AG09319 (cell line): ENCODE data around the gene ALG3.
"Not testable (repeated sequence)": the region's sequence is repeated elsewhere in the genome, so short reads cannot be mapped to it uniquely, and the experiment has no call there.

ENCODE experiments used
- DNase-seq: peaks from one replicate; pipeline ENCODE4 v3.0.0-alpha.2; 2010; ENCODE audit warnings: low read depth; ENCODE audit errors: extremely low read depth
- CTCF ChIP-seq: IDR thresholded peaks from 2 replicates; pipeline ENCODE4 v1.5.1; 2011; ENCODE audit warnings: low read depth, mild to moderate bottlenecking, inconsistent platforms, low read length, moderate library complexity

ALG3 gene

GRCh38 chr3:184272269-184272668, 23.5 kb upstream of the ALG3 start:
- no peak for TF ChIP-seq CTCF

GRCh38 chr3:184267249-184267648, 18.5 kb upstream of the ALG3 start:
- DNase-seq = not testable (repeated sequence)

More at GRCh38 chr3:184272269-184272668, 23.5 kb upstream of the ALG3 start:
- no peak for DNase-seq

GRCh38 chr3:184262764-184263179, 14.0 kb upstream of the ALG3 start:
- no peak for TF ChIP-seq CTCF
- DNase-seq = no peak

GRCh38 chr3:184261854-184262763, 13.3 kb upstream of the ALG3 start:
- DNase-seq = no peak

GRCh38 chr3:184261270-184261853, 12.6 kb upstream of the ALG3 start, which contains the start of gene CAMK2N2:
Gene CAMK2N2 (minus strand): TSS chr3:184261553. CDS start chr3:184261285, 268 bp downstream.
- no peak for DNase-seq

More at GRCh38 chr3:184261854-184262763, 13.3 kb upstream of the ALG3 start:
- no peak for TF ChIP-seq CTCF

GRCh38 chr3:184260724-184261269, 12.0 kb upstream of the ALG3 start:
- TF ChIP-seq CTCF = no peak
- DNase-seq = no peak

More at GRCh38 chr3:184261270-184261853, 12.6 kb upstream of the ALG3 start, which contains the start of gene CAMK2N2:
- no peak for TF ChIP-seq CTCF

GRCh38 chr3:184259878-184260723, 11.3 kb upstream of the ALG3 start:
- no peak for TF ChIP-seq CTCF
- DNase-seq = no peak
